Heart right ventricle (tissue), 16 donors: ENCODE data around the gene GSN. TPM values are rescaled to one million over a fixed set of nuclear protein-coding genes. Genes with fewer than 3 reads are reported as not detected.

ENCODE experiments used
- ATAC-seq, 8 donors: fragments of 200-7000 bp; cut with Tn5 transposase; one replicate each; pipeline ENCODE4 v1.9.1; 2020; ENCODE audit warnings: mild to moderate bottlenecking in 8 of 8, moderate library complexity in 8 of 8, moderate number of reproducible peaks in 1 of 8
- DNase-seq, 2 donors: peaks; one replicate each; pipeline ENCODE4 v3.0.0-alpha.2; 2020
- H3K27ac ChIP-seq, 10 donors: fragments of 200-600 bp; sonication (generic) in 2 of 10; one replicate each; pipeline versions ENCODE4 v1.5.0 to v1.8.0; 2020 to 2022; ENCODE audit warnings: mild to moderate bottlenecking in 3 of 10
- H3K27me3 ChIP-seq, 7 donors: fragments of 200-600 bp; one replicate each; pipeline ENCODE4 v1.8.0; 2021 to 2022; ENCODE audit warnings: mild to moderate bottlenecking in 2 of 7
- H3K36me3 ChIP-seq, 9 donors: fragments of 200-600 bp; sonication (generic) in 1 of 9; one replicate each; pipeline versions ENCODE4 v1.5.0 to v1.8.0; 2020 to 2022; ENCODE audit warnings: mild to moderate bottlenecking in 2 of 9
- H3K4me1 ChIP-seq, 9 donors: fragments of 200-600 bp; sonication (generic) in 1 of 9; one replicate each; pipeline versions ENCODE4 v1.5.0 to v1.8.0; 2020 to 2022; ENCODE audit warnings: mild to moderate bottlenecking in 4 of 9
- H3K4me3 ChIP-seq, 10 donors: fragments of 200-600 bp; sonication (generic) in 2 of 10; one replicate each; pipeline versions ENCODE4 v1.5.0 to v1.8.0; 2020 to 2022; ENCODE audit warnings: mild to moderate bottlenecking in 7 of 10, moderate library complexity in 2 of 10
- H3K9me3 ChIP-seq, 11 donors: fragments of 200-600 bp in 10 of 11; sonication (generic) in 2 of 11; one replicate each; pipeline versions ENCODE4 v1.5.0 to v1.8.0; 2013 to 2022; ENCODE audit warnings: mild to moderate bottlenecking in 2 of 11, control low read depth in 1 of 11, moderate library complexity in 1 of 11
- WGBS, 2 donors: extraction: QIAGEN DNeasy Blood & Tissue Kit; methylation state at CpG; one replicate each; pipeline ENCODE4 v1.1.7; 2013; ENCODE audit warnings: inconsistent platforms in 1 of 2; 5-methylcytosine and 5-hydroxymethylcytosine counted together
- intact Hi-C, 10 donors: fragments of 100-400 bp; cut with DNase I; formaldehyde crosslinking; loops; one replicate each; pipeline versions ENCODE4 v1.11.1 to v1.14.2; 2022
- polyA plus RNA-seq, 2 donors: library from polyadenylated mRNA; stranded (reverse); fragments of 200-250 nt; gene quantifications; one replicate each; pipeline ENCODE4 v1.2.3, GENCODE V29; 2013
- total RNA-seq, 10 donors: library from RNA; stranded (reverse); fragmentation: NEBNext Ultra II Directional in 3 of 10; extraction: Animal tissue kit (Norgen Biotek cat#: 25700) in 3 of 10; gene quantifications; one replicate each; pipeline versions ENCODE4 v1.2.1 to v1.2.4, GENCODE V29; 2021 to 2023
- TF ChIP-seq, protein P1 (sequence below), 9 donors: fragments of 200-600 bp; sonication (generic) in 2 of 9; IDR thresholded peaks; one replicate each; pipeline versions ENCODE4 v1.5.0 to v1.8.0; 2021 to 2022; ENCODE audit warnings: antibody characterized with exemption in 9 of 9, mild to moderate bottlenecking in 5 of 9, moderate library complexity in 1 of 9
- donor health status: Arrhythmogenic right ventricular cardiomyopathy.
- donor health status: ischemic (EF 13 %, LVEDD 7.1; RV severe dilation, severe dysfunction).
- donor health status: healthy with polysubstance abuse.
- donor health status: DM: no; HTN: yes; CAD: no.
- donor health status: DM: no; HTN: no; CAD: no.
- donor health status: ischemic (EF 25% LVEDD 6.9; RV normal size, moderate dysfunction).
- donor health status: ischemic (EF 25% LVEDD 5.7; RV mildly dilated, moderate dysfunction).
- donor health status: healthy.
- donor health status: DM: yes; HTN: yes; CAD: no.
- donor health status: Ischemic cardiomyopathy.
- donor health status: ischemic (EF 35%, LVEDD 5.7; RV mildly dilated, moderate dysfunction).
- donor health status: nonischemic (EF 11% LVEDD 7.7; RV severe dilation, severe dysfunction).
- donor health status: DM: yes; HTN: yes; CAD: no.
- donor health status: PGD.
- donor health status: ischemic (EF 29% LVEDD 5.4; RV normal size, mild dysfunction).
- donor health status: nonischemic (EF 23%, LVEDD 6.1; RV moderate dilation, normal function).

Gene GSN
- total and polyA plus RNA-seq, 12 donors: 360 to 861 (median 668) TPM

DNA sequence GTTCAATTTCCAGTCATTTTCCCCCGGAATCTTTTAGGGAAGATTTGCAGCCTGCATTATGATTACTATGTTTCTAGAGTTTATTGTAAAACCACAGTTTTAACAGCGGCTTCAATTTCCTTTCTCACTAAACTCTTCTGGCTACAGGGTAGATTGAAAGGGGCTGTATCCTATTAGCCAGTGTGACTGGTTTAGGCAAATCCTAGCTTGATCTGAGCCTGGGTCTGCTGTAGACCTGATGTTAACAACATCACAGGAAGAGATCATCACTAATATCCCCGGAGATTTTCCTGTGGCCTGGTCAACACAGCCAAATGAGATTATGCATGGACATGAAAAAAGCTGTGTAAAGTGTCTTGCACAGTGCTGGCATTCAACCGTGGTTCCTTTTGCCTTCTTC lies 68.7 kb downstream of the GSN start:
- peak overlapping the region in 7 of 10 donors; percentile 3 to 79 (median 36) for H3K27ac ChIP-seq
- DNase-seq (no peak), ATAC-seq (no peak)
- H3K36me3 ChIP-seq: peaks cover 0 to 97% (median 38%) of the 10 kb centered on the region in 9 donors
- H3K4me3 ChIP-seq: no peak overlapping the region
- H3K9me3 ChIP-seq: no peaks in the 10 kb centered on the region
- peaks cover 0 to 75% (median 36%) of the 10 kb centered on the region in 9 donors for H3K4me1 ChIP-seq
- no peaks in the 10 kb centered on the region for H3K27me3 ChIP-seq
- TF ChIP-seq, protein P1, sequence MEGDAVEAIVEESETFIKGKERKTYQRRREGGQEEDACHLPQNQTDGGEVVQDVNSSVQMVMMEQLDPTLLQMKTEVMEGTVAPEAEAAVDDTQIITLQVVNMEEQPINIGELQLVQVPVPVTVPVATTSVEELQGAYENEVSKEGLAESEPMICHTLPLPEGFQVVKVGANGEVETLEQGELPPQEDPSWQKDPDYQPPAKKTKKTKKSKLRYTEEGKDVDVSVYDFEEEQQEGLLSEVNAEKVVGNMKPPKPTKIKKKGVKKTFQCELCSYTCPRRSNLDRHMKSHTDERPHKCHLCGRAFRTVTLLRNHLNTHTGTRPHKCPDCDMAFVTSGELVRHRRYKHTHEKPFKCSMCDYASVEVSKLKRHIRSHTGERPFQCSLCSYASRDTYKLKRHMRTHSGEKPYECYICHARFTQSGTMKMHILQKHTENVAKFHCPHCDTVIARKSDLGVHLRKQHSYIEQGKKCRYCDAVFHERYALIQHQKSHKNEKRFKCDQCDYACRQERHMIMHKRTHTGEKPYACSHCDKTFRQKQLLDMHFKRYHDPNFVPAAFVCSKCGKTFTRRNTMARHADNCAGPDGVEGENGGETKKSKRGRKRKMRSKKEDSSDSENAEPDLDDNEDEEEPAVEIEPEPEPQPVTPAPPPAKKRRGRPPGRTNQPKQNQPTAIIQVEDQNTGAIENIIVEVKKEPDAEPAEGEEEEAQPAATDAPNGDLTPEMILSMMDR (IDR thresholded peaks at IDR 0.05): no peak
- 74 to 81% methylated on average over 4 of the region's 4 CpGs for WGBS, 2 donors
- intact Hi-C loops: no loop called here

DNA sequence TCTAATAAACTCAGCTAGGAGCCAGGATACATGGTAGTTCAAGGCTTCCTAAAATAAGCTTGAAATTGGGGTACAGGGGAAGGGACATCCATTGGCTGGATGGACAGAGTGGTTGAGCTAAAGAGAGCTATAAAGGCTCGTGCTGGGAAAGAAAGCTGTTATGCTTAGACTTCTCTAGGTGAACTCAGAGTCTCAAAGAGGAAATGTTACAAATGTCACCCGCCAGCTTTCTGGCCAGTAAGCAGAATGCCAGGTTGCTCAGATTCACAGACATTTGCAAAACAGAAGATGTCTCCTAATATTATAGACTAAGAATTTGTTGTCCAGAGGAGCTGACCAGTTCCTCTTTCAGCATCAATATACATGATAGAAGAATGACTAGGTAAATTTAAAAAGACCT lies 71.5 kb downstream of the GSN start:
- intact Hi-C loops: no loop called here
- peaks cover 0 to 98% (median 43%) of the 10 kb centered on the region in 9 donors for H3K36me3 ChIP-seq
- DNase-seq (no peak), ATAC-seq (no peak)
- H3K4me3 ChIP-seq: no peak overlapping the region
- 80 to 84% methylated on average over 2 of the region's 2 CpGs for WGBS, 2 donors
- H3K9me3 ChIP-seq: no peaks in the 10 kb centered on the region
- peaks cover 0 to 60% (median 24%) of the 10 kb centered on the region in 9 donors for H3K4me1 ChIP-seq
- peak overlapping the region in 7 of 10 donors; percentile 2 to 53 (median 38) for H3K27ac ChIP-seq
- no peaks in the 10 kb centered on the region for H3K27me3 ChIP-seq
- TF ChIP-seq, protein P1 (IDR thresholded peaks at IDR 0.05): no peak

DNA sequence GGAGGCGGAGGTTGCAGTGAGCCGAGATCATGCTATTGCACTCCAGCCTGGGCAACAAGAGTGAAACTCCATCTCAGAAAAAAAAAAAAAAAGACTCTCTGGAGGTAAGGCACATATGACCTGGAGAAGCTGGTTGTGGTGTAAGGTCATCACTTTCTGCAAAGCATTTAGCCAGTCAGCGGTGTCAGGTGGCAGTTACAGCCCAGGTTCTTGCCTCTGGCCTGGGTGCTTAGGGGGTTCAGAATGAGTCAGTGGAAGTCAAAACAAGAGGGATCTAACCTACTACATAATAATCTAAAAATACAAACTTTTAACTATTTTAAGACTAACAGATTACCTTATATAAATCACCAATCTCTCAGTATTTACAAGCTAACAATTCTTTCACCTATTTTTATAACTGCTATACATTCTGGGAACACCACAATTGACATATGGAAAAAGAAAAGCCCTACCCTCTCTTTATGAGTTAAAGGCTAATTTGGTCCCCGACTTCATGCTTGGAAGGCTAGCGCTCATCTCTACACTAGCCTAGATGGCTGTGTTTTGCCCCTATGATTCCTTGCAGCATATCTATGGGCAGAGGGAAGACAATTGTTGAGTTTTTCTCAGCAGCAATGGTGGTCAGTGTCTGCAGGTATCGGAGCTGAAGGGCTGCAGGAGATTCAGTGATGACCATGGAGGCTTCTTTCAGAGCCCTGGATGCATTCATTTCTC lies 72.9 kb downstream of the GSN start:
- DNase-seq: no peak
- 96% methylated on average over 6 of the region's 6 CpGs for WGBS, 2 donors
- Histone ChIP-seq H3K27me3 (no peaks in the 10 kb centered on the region), H3K9me3 (no peaks in the 10 kb centered on the region), H3K4me3 (no peak overlapping the region), H3K4me1 (peaks cover 0 to 63% (median 30%) of the 10 kb centered on the region in 9 donors), H3K36me3 (peaks cover 0 to 100% (median 47%) of the 10 kb centered on the region in 9 donors), H3K27ac (peak overlapping the region in 3 of 10 donors; percentile 5 to 24 (median 23))
- intact Hi-C loops: no loop called here
- TF ChIP-seq, protein P1 (IDR thresholded peaks at IDR 0.05): no peak
- no peak for ATAC-seq

DNA sequence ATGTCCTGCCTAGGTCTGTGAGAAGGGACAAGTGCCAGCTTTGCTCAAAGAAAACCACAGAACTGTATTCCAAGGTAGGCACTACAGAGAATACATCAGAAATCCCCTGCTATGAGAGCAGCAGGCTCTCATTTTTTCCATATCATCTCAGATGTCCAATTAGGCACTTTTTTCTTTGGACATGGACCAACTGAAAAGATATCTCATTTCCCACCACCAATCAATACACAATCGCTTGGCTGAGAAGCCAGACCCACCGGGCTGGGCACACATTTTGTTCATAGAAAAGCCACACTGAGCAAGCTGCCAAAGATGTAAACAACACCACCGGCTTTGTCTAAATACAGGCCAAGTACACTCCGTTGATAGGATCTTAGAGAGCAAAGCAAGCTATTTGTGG lies 76.2 kb downstream of the GSN start:
- peak overlapping the region in 7 of 10 donors; percentile 9 to 97 (median 28) for H3K27ac ChIP-seq
- H3K36me3 ChIP-seq: peaks cover 0 to 100% (median 75%) of the 10 kb centered on the region in 9 donors
- no peak overlapping the region for H3K4me3 ChIP-seq
- H3K27me3 ChIP-seq: no peaks in the 10 kb centered on the region
- H3K4me1 ChIP-seq: peaks cover 0 to 75% (median 48%) of the 10 kb centered on the region in 9 donors
- no peaks in the 10 kb centered on the region for H3K9me3 ChIP-seq
- intact Hi-C loops: no loop called here
- TF ChIP-seq, protein P1 (IDR thresholded peaks at IDR 0.05): no peak
- 34 to 39% methylated on average over 4 of the region's 4 CpGs for WGBS, 2 donors
- peak in 1 of 8 donors; percentile 43 for ATAC-seq
- no peak for DNase-seq
